HepG2 (cell line): ENCODE results near the gene KIF9. TPM values are rescaled to one million over a fixed set of nuclear protein-coding genes. Genes with fewer than 3 reads are reported as not detected.

ENCODE experiments used
- CREM ChIP-seq, 2 experiments: sonication (generic) in 1 of 2; formaldehyde crosslinking in 1 of 2; IDR thresholded peaks; 2 replicates each; pipeline versions ENCODE4 v1.4.0 to v1.6.1; 2016 to 2020; ENCODE audit warnings: antibody characterized with exemption in 1 of 2, mild to moderate bottlenecking in 1 of 2, missing genetic modification reagents in 1 of 2
- EP300 ChIP-seq, 3 experiments: sonication (generic) in 1 of 3; formaldehyde crosslinking in 1 of 3; IDR thresholded peaks; 2 replicates each; pipeline versions ENCODE4 v1.5.1 to v1.6.1; 2011 to 2020; ENCODE audit warnings: low read depth in 2 of 3, low read length in 2 of 3, borderline replicate concordance in 1 of 3, improper control_type of control experiment in 1 of 3, mild to moderate bottlenecking in 1 of 3, missing genetic modification reagents in 1 of 3, moderate library complexity in 1 of 3
- HMG20B ChIP-seq: conservative IDR thresholded peaks from 2 replicates; pipeline ENCODE4 v1.6.1; 2016; ENCODE audit warnings: missing genetic modification reagents, missing compliant biosample characterization
- IRX3 ChIP-seq: sonication (generic); formaldehyde crosslinking; IDR thresholded peaks from 2 replicates; pipeline ENCODE4 v1.8.1; 2023; ENCODE audit warnings: mild to moderate bottlenecking, low read depth, missing genetic modification reagents, borderline replicate concordance
- JUND ChIP-seq: sonication (generic); formaldehyde crosslinking; IDR thresholded peaks from 2 replicates; pipeline ENCODE4 v1.8.0; 2022; ENCODE audit warnings: mild to moderate bottlenecking, missing genetic modification reagents
- KAT2B ChIP-seq: fragments of 150-350 bp; IDR thresholded peaks from 2 replicates; pipeline ENCODE4 v1.6.1; 2014; ENCODE audit warnings: low read depth, low read length, borderline replicate concordance
- KDM1A ChIP-seq: IDR thresholded peaks from 2 replicates; pipeline ENCODE4 v1.6.1; 2016; ENCODE audit warnings: missing compliant biosample characterization
- PHF5A ChIP-seq: IDR thresholded peaks from one replicate; pipeline ENCODE4 v1.6.1; 2018; ENCODE audit warnings: low read depth, missing genetic modification reagents; ENCODE audit not compliant: unreplicated experiment
- SALL1 ChIP-seq: sonication (generic); formaldehyde crosslinking; IDR thresholded peaks from 2 replicates; pipeline ENCODE4 v1.8.0; 2022; ENCODE audit warnings: mild to moderate bottlenecking, missing genetic modification reagents
- SOX5 ChIP-seq: IDR thresholded peaks from 2 replicates; pipeline ENCODE4 v1.6.1; 2016; ENCODE audit warnings: borderline replicate concordance
- SP4 ChIP-seq: sonication (generic); formaldehyde crosslinking; IDR thresholded peaks from 2 replicates; pipeline ENCODE4 v1.8.1; 2023; ENCODE audit warnings: mild to moderate bottlenecking, missing genetic modification reagents
- ZNF780A ChIP-seq: sonication (generic); formaldehyde crosslinking; IDR thresholded peaks from 2 replicates; pipeline ENCODE4 v1.8.0; 2022; ENCODE audit warnings: mild to moderate bottlenecking, missing genetic modification reagents, moderate library complexity
- ZNF792 ChIP-seq: IDR thresholded peaks from 2 replicates; pipeline ENCODE4 v1.6.1; 2016
- polyA plus RNA-seq, 8 experiments: library from polyadenylated mRNA; depleted of rRNA in 3 of 8; stranded (reverse) in 7 of 8; unstranded in 1 of 8; fragments of >200 nt; fragmentation: Illumina TruSeq in 4 of 8; extraction: Trizol in 4 of 8; gene quantifications; 2 replicates each; pipeline versions ENCODE4 v1.2.1 to v1.2.3, GENCODE V29; 2011 to 2016; ENCODE audit warnings: low read depth in 4 of 8, missing spikeins in 1 of 8, mixed read lengths in 1 of 8; ENCODE audit not compliant: insufficient read depth in 1 of 8
- total RNA-seq, 5 experiments: library from RNA; depleted of rRNA; stranded (reverse); fragments of >200 nt; fragmentation: Illumina TruSeq; extraction: Trizol; gene quantifications; 2 replicates each; pipeline ENCODE4 v1.2.3, GENCODE V29; 2016; ENCODE audit warnings: low read depth in 1 of 5
- TF ChIP-seq, protein P1 (sequence below): sonication (generic); formaldehyde crosslinking; IDR thresholded peaks from 2 replicates; pipeline ENCODE4 v1.4.0; 2020; ENCODE audit warnings: missing genetic modification reagents
- TF ChIP-seq, protein P2 (sequence below): sonication (generic); formaldehyde crosslinking; IDR thresholded peaks from 2 replicates; pipeline ENCODE4 v1.8.0; 2022; ENCODE audit warnings: missing genetic modification reagents, mild to moderate bottlenecking, moderate library complexity, borderline replicate concordance
- TF ChIP-seq, protein P3 (sequence below): IDR thresholded peaks from 2 replicates; pipeline ENCODE4 v1.6.1; 2012; ENCODE audit warnings: low read length, improper control_type of control experiment
- TF ChIP-seq, protein P4 (sequence below): sonication (generic); formaldehyde crosslinking; IDR thresholded peaks from 2 replicates; pipeline ENCODE4 v1.8.1; 2023; ENCODE audit warnings: missing genetic modification reagents, mild to moderate bottlenecking, borderline replicate concordance
- TF ChIP-seq, protein P5 (sequence below): sonication (generic); formaldehyde crosslinking; IDR thresholded peaks from 2 replicates; pipeline ENCODE4 v1.4.0; 2020; ENCODE audit warnings: mild to moderate bottlenecking, low read depth, missing genetic modification reagents

The KIF9 gene
- total and polyA plus RNA-seq, 2 of the 13 experiments (the other 11 are each of a cell fraction or from before 2014, with no cell fraction given) = 5.1 to 16.9 TPM

DNA sequence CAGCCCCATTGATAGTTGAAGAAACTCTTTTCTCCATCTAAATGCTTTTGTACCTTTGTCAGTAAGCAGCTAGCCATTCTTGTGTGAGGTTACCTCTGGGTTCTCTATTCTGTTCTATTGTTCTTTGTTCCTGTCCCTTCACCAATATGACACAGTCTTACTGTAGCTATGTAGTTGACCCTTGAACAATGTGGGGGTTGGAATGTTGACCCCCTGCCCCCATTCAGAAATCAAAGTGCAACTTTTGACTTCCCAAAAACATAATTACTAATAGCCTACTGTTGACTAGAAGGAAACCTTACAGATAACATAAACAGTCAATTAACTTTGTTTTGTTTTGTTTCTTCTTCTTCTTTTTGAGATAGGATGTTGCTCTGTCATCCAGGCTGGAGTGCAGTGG, 18.9 kb upstream of the KIF9 start (continued):
- TF ChIP-seq ZNF792 (CRISPR knock-in tag) = no peak
- no peak for TF ChIP-seq SP4
- TF ChIP-seq SALL1 (CRISPR knock-in tag) = peak; percentile 32; the same call in 1 of the 2 replicates
- TF ChIP-seq EP300 (IDR thresholded peaks at IDR 0.05; ENCODE audit: low read depth in 2 of 2, low read length in 2 of 2) = peak; percentile 36; a peak in 2 of 4 replicates
- peak; percentile 59; the same call in 1 of the 2 replicates for TF ChIP-seq EP300 (CRISPR knock-in tag; IDR thresholded peaks at IDR 0.05; ENCODE audit: borderline replicate concordance)
- 0 out of 2 replicates have a peak, but pooled peaks have one; percentile 31 for TF ChIP-seq HMG20B (CRISPR knock-in tag)
- TF ChIP-seq, protein P1, sequence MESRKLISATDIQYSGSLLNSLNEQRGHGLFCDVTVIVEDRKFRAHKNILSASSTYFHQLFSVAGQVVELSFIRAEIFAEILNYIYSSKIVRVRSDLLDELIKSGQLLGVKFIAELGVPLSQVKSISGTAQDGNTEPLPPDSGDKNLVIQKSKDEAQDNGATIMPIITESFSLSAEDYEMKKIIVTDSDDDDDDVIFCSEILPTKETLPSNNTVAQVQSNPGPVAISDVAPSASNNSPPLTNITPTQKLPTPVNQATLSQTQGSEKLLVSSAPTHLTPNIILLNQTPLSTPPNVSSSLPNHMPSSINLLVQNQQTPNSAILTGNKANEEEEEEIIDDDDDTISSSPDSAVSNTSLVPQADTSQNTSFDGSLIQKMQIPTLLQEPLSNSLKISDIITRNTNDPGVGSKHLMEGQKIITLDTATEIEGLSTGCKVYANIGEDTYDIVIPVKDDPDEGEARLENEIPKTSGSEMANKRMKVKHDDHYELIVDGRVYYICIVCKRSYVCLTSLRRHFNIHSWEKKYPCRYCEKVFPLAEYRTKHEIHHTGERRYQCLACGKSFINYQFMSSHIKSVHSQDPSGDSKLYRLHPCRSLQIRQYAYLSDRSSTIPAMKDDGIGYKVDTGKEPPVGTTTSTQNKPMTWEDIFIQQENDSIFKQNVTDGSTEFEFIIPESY = no peak
- TF ChIP-seq, protein P2, sequence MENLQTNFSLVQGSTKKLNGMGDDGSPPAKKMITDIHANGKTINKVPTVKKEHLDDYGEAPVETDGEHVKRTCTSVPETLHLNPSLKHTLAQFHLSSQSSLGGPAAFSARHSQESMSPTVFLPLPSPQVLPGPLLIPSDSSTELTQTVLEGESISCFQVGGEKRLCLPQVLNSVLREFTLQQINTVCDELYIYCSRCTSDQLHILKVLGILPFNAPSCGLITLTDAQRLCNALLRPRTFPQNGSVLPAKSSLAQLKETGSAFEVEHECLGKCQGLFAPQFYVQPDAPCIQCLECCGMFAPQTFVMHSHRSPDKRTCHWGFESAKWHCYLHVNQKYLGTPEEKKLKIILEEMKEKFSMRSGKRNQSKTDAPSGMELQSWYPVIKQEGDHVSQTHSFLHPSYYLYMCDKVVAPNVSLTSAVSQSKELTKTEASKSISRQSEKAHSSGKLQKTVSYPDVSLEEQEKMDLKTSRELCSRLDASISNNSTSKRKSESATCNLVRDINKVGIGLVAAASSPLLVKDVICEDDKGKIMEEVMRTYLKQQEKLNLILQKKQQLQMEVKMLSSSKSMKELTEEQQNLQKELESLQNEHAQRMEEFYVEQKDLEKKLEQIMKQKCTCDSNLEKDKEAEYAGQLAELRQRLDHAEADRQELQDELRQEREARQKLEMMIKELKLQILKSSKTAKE (CRISPR knock-in tag) = no peak
- no peak for TF ChIP-seq ZNF780A (CRISPR knock-in tag)
- peak; percentile 30 for TF ChIP-seq PHF5A (CRISPR knock-in tag)
- TF ChIP-seq, protein P3, sequence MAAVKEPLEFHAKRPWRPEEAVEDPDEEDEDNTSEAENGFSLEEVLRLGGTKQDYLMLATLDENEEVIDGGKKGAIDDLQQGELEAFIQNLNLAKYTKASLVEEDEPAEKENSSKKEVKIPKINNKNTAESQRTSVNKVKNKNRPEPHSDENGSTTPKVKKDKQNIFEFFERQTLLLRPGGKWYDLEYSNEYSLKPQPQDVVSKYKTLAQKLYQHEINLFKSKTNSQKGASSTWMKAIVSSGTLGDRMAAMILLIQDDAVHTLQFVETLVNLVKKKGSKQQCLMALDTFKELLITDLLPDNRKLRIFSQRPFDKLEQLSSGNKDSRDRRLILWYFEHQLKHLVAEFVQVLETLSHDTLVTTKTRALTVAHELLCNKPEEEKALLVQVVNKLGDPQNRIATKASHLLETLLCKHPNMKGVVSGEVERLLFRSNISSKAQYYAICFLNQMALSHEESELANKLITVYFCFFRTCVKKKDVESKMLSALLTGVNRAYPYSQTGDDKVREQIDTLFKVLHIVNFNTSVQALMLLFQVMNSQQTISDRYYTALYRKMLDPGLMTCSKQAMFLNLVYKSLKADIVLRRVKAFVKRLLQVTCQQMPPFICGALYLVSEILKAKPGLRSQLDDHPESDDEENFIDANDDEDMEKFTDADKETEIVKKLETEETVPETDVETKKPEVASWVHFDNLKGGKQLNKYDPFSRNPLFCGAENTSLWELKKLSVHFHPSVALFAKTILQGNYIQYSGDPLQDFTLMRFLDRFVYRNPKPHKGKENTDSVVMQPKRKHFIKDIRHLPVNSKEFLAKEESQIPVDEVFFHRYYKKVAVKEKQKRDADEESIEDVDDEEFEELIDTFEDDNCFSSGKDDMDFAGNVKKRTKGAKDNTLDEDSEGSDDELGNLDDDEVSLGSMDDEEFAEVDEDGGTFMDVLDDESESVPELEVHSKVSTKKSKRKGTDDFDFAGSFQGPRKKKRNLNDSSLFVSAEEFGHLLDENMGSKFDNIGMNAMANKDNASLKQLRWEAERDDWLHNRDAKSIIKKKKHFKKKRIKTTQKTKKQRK = no peak
- TF ChIP-seq, protein P4, sequence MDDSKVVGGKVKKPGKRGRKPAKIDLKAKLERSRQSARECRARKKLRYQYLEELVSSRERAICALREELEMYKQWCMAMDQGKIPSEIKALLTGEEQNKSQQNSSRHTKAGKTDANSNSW (CRISPR knock-in tag) = no peak
- TF ChIP-seq CREM (IDR thresholded peaks at IDR 0.05) = peak; percentile 47; the same call in 1 of the 2 replicates
- no peak for TF ChIP-seq CREM (CRISPR knock-in tag; IDR thresholded peaks at IDR 0.05)
- 0 out of 2 replicates have a peak, but pooled peaks have one; percentile 44 for TF ChIP-seq KDM1A
- no peak for TF ChIP-seq JUND (CRISPR knock-in tag)
- peak; percentile 99 for TF ChIP-seq SOX5 (CRISPR knock-in tag)
- no peak for TF ChIP-seq KAT2B
- TF ChIP-seq, protein P5, sequence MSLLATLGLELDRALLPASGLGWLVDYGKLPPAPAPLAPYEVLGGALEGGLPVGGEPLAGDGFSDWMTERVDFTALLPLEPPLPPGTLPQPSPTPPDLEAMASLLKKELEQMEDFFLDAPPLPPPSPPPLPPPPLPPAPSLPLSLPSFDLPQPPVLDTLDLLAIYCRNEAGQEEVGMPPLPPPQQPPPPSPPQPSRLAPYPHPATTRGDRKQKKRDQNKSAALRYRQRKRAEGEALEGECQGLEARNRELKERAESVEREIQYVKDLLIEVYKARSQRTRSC (CRISPR knock-in tag) = no peak
- no peak for TF ChIP-seq IRX3 (CRISPR knock-in tag)
